ENCODE measurements around the gene RHOG. TPM values are rescaled to one million over a fixed set of nuclear protein-coding genes. Genes with fewer than 3 reads are reported as not detected.

Gene RHOG
- total and polyA plus RNA-seq, 2 donors (not counting 1 experiment from before 2014, with no cell fraction given) = 10.9 to 53.1 TPM

DNA sequence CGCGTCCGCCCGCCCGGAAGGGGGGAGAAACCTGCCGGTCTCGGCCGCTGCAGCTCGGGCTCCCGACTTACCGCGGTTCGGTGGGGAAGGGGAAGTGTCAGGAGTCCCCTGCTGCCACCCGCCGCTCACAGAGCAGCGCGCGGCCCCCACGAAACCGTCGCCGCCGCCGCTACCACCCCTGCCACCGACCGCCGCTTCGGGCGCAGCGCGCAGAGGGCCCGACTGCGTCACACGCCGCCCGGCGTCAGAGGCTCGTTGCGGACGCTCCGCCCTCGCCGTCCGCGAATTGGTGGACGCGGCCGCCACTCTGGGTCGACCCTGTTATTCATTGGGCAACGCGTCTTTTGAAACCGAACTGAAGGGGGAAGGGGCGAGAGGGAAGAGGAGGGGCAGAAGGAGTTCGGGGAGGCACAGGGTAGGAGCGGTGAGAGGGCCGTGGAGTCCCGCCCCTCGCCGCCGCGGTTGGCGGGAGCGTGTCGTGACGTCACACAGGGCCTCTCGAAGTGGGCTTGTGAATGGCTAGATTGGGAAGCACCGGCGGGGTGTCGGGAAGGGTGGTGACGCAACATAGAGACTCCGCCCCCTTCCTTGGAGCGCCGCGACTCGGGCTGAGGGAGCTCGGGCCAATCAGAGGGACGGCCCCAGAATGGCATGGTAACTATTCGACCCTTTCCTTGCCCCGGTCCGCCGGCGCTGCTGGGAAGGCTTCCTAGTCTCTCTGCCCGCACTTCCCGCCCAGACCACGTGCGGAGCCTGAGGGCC is 43.2 kb downstream of the RHOG start, which contains the start of gene NUP98:
NUP98 (minus strand) TSS at position 226 of the 762 bp plus-strand sequence. CDS start 15,437 bp downstream, outside the sequence.
- H3K4me1 ChIP-seq (ENCODE audit: control insufficient read depth, extremely low read depth, insufficient read depth, low read length) = peaks cover 2% of the 10 kb centered on the region
- H3K9ac ChIP-seq (ENCODE audit: insufficient read depth, low read length) = peak within 1 kb of the TSS; percentile 98
- no peaks in the 10 kb centered on the region for H3K9me3 ChIP-seq (ENCODE audit: control insufficient read depth, insufficient read depth, low read depth, low read length)
- H3K27ac ChIP-seq (ENCODE audit: insufficient read depth, low read length) = peak within 1 kb of the TSS; percentile 96
- no peaks in the 10 kb centered on the region for H3K36me3 ChIP-seq (ENCODE audit: control insufficient read depth, insufficient read depth, low read length)
- peak within 1 kb of the TSS; percentile 83 to 99 (median 91) for H3K4me3 ChIP-seq (replicated peaks in 1 of 4; ENCODE audit: control extremely low read depth in 1 of 4, insufficient read depth in 1 of 4, low read depth in 3 of 4, low read length in 4 of 4)
- peaks cover 48% of the 10 kb centered on the region for H3K79me2 ChIP-seq (ENCODE audit: control insufficient read depth, insufficient read depth, low read length)
- DNase-seq (ENCODE audit: low read depth in 2 of 2) = peak; percentile 100
- TF ChIP-seq, protein P1, sequence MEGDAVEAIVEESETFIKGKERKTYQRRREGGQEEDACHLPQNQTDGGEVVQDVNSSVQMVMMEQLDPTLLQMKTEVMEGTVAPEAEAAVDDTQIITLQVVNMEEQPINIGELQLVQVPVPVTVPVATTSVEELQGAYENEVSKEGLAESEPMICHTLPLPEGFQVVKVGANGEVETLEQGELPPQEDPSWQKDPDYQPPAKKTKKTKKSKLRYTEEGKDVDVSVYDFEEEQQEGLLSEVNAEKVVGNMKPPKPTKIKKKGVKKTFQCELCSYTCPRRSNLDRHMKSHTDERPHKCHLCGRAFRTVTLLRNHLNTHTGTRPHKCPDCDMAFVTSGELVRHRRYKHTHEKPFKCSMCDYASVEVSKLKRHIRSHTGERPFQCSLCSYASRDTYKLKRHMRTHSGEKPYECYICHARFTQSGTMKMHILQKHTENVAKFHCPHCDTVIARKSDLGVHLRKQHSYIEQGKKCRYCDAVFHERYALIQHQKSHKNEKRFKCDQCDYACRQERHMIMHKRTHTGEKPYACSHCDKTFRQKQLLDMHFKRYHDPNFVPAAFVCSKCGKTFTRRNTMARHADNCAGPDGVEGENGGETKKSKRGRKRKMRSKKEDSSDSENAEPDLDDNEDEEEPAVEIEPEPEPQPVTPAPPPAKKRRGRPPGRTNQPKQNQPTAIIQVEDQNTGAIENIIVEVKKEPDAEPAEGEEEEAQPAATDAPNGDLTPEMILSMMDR (conservative IDR thresholded peaks at IDR 0.05 in 1 of 2, IDR thresholded peaks at IDR 0.05 in 1 of 2; ENCODE audit: low read depth in 1 of 2, low read length in 2 of 2) = no peak
- no peak for TF ChIP-seq EZH2 (IDR thresholded peaks at IDR 0.05; ENCODE audit: low read length, missing control alignments)
- no peaks in the 10 kb centered on the region for H4K20me1 ChIP-seq (ENCODE audit: control insufficient read depth, extremely low read depth, insufficient read depth, low read length)
- H3K27me3 ChIP-seq (ENCODE audit: control insufficient read depth, insufficient read depth, low read length) = no peaks in the 10 kb centered on the region
- peak within 1 kb of the TSS; percentile 96 for H3K4me2 ChIP-seq (ENCODE audit: extremely low read depth, insufficient read depth, low read length)
- H2AFZ ChIP-seq (ENCODE audit: low read length) = peak within 1 kb of the TSS; percentile 91

DNA sequence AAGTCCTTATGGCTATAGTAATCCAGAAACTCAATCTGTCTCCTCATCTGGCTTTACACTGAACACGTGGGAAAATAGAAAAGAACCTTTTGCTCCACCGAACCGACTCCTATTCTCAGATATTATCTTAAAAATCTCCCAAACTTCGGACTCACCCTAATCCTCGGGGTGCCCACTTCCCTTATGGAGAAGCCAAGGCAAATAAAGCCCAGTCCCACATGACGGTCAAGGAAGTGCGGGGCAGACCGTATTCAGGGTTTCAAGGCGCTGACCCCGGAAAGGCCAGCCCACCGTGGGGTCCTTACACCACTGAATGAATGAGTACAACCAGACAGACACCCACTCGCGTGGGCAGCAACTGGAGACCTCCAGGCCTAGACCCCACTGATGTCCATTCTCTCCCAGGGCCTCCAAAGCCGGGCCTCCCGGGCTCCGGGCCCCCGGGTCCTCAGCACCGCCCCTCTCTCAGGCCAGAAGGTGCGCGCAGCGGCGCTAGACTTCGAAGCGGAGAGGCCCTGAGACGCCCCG is 43.9 kb downstream of the RHOG start:
- Histone ChIP-seq H3K4me1 (ENCODE audit: control insufficient read depth, extremely low read depth, insufficient read depth, low read length) (peaks cover 2% of the 10 kb centered on the region), H3K9me3 (ENCODE audit: control insufficient read depth, insufficient read depth, low read depth, low read length) (no peaks in the 10 kb centered on the region), H3K4me3 (replicated peaks in 1 of 4; ENCODE audit: control extremely low read depth in 1 of 4, insufficient read depth in 1 of 4, low read depth in 3 of 4, low read length in 4 of 4) (peak overlapping the region; percentile 82 to 99 (median 90)), H2AFZ (ENCODE audit: low read length) (no peak overlapping the region), H3K4me2 (ENCODE audit: extremely low read depth, insufficient read depth, low read length) (peak overlapping the region; percentile 94), H4K20me1 (ENCODE audit: control insufficient read depth, extremely low read depth, insufficient read depth, low read length) (no peaks in the 10 kb centered on the region), H3K79me2 (ENCODE audit: control insufficient read depth, insufficient read depth, low read length) (peaks cover 54% of the 10 kb centered on the region), H3K9ac (ENCODE audit: insufficient read depth, low read length) (peak overlapping the region; percentile 98), H3K27me3 (ENCODE audit: control insufficient read depth, insufficient read depth, low read length) (no peaks in the 10 kb centered on the region), H3K36me3 (ENCODE audit: control insufficient read depth, insufficient read depth, low read length) (no peaks in the 10 kb centered on the region), H3K27ac (ENCODE audit: insufficient read depth, low read length) (peak overlapping the region; percentile 96)
- TF ChIP-seq, protein P1 (conservative IDR thresholded peaks at IDR 0.05 in 1 of 2, IDR thresholded peaks at IDR 0.05 in 1 of 2; ENCODE audit: low read depth in 1 of 2, low read length in 2 of 2) = no peak
- TF ChIP-seq EZH2 (IDR thresholded peaks at IDR 0.05; ENCODE audit: low read length, missing control alignments) = no peak
- no peak for DNase-seq (ENCODE audit: low read depth in 2 of 2)

DNA sequence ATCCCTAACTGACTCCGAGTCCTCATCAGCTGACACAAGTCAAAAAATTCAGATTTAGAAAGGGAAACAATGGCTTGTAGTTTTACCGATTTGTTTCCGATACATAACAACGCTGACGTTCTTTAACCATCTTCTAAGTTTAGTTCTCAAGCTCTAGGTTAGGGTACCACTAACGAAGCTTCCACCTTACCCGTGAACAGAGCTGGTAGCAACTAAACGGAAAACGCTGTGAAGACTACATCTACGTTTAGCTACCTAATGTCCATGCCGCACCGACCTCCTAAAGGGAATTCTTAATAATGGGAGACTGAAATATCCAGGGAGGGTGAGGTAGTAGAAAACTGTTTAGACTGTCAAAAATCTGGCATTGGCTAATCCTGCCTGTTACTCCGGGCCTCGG is 44.4 kb downstream of the RHOG start:
- H2AFZ ChIP-seq (ENCODE audit: low read length) = no peak overlapping the region
- no peaks in the 10 kb centered on the region for H3K9me3 ChIP-seq (ENCODE audit: control insufficient read depth, insufficient read depth, low read depth, low read length)
- peak overlapping the region; percentile 82 to 99 (median 90) for H3K4me3 ChIP-seq (replicated peaks in 1 of 4; ENCODE audit: control extremely low read depth in 1 of 4, insufficient read depth in 1 of 4, low read depth in 3 of 4, low read length in 4 of 4)
- peak overlapping the region; percentile 98 for H3K9ac ChIP-seq (ENCODE audit: insufficient read depth, low read length)
- peak overlapping the region; percentile 94 for H3K4me2 ChIP-seq (ENCODE audit: extremely low read depth, insufficient read depth, low read length)
- no peaks in the 10 kb centered on the region for H4K20me1 ChIP-seq (ENCODE audit: control insufficient read depth, extremely low read depth, insufficient read depth, low read length)
- H3K4me1 ChIP-seq (ENCODE audit: control insufficient read depth, extremely low read depth, insufficient read depth, low read length) = peaks cover 2% of the 10 kb centered on the region
- no peak for TF ChIP-seq EZH2 (IDR thresholded peaks at IDR 0.05; ENCODE audit: low read length, missing control alignments)
- TF ChIP-seq, protein P1 (conservative IDR thresholded peaks at IDR 0.05 in 1 of 2, IDR thresholded peaks at IDR 0.05 in 1 of 2; ENCODE audit: low read depth in 1 of 2, low read length in 2 of 2) = no peak
- H3K79me2 ChIP-seq (ENCODE audit: control insufficient read depth, insufficient read depth, low read length) = peaks cover 59% of the 10 kb centered on the region
- H3K27ac ChIP-seq (ENCODE audit: insufficient read depth, low read length) = peak overlapping the region; percentile 96
- DNase-seq (ENCODE audit: low read depth in 2 of 2) = no peak
- H3K27me3 ChIP-seq (ENCODE audit: control insufficient read depth, insufficient read depth, low read length) = no peaks in the 10 kb centered on the region
- no peaks in the 10 kb centered on the region for H3K36me3 ChIP-seq (ENCODE audit: control insufficient read depth, insufficient read depth, low read length)

Measured in fibroblast of lung (primary cell).